ENCODE results near the gene PLXNA2.

PLXNA2 gene

DNA sequence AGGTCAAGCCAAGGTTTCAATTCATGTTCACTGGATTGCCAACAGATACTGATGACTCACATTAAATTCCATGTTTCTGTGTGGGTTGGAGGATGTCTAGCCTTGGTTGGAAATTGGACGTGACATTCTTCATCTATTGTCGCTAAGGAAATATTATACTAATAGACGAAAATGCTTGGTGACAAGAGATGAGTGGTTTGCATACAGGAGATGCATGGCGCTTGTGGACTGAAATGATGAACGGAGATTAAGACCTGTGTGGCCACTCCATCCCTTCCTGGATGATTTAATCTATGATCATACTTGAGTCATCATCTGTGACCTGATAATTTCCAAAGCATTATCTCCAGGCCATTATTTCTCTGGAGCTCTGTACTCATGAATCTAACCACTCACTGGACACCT is 236.2 kb downstream of the PLXNA2 start:
- DNase-seq: no peak

DNA sequence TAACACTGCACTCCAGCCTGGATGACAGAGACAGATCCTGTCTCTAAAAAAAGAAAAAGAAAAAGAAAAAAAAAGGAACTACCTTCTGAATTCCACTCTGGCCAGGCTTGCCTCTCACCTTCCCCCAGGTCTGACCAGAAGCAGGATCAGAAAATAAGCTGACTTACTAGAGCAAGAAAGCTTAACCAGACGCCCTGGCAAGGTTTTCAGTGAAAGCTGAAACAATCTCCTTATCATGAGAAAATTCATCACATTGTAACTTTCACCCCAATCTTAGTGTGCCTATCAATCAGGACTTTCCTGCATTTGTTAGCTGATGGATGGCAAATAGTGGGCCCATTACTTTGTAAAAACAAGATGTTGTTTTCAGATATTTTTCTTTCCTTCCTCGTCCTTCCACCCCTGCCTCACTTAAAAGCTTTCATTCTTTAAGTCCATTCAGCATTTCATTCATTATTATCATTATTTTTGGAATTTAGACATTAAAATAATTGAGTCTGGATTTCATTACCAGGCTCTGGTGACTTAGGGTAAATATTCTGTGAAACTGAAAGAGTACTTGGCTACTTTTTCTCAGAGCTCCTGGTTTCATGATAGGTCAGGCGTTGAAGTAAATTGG is 236.8 kb downstream of the PLXNA2 start:
- no peak for DNase-seq

DNA sequence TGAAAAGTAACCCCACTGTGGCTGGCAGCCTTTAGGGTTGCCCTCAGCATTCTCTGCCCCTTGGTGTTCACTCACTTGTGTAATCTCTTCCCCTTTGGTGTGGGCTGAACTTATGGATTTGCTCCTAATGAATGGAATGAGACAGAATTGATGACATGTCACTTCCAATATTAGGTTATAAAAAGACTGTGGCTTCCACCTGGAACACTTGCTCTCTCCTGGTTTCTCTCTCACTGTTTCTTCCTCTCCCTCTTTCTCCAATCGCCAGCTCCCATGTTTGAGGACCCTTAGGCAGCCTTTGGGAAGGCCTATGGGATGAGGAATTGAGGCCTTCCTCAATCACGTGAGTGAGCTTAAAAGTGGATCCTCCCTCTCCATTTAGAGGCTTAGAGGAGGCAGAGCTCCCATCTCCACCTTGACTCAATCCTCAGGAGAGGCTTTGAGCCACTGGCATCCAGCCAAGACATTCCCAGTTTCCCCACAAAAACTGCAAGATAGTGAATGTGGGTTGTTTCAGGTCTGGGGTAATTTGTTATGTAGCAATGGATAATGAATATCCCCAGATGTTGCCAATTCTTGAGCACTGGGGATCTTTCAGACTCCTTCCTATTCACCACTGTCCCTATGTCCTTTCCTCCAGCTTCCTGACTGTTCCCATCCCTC is 237.8 kb downstream of the PLXNA2 start:
- no peak for DNase-seq

DNA sequence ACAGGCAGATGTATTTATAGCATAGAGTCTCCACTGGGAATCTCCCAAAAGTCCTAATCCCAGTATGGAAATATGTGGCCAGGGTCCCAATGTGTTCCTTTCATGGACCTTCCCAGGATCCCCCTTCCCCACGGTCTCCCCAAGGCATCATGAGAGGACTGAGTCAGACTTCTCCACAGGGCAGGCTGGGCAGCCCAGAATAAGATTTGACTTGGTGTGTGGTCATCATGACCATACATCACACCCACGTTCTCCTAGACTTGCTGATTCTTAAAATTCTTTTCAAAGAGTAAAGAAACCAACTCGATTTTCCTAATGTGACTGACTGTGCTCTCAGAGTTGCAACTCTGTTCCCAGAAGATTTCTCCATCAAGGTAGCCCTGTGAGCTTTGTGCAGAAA is 239.3 kb downstream of the PLXNA2 start:
- DNase-seq: no peak

DNA sequence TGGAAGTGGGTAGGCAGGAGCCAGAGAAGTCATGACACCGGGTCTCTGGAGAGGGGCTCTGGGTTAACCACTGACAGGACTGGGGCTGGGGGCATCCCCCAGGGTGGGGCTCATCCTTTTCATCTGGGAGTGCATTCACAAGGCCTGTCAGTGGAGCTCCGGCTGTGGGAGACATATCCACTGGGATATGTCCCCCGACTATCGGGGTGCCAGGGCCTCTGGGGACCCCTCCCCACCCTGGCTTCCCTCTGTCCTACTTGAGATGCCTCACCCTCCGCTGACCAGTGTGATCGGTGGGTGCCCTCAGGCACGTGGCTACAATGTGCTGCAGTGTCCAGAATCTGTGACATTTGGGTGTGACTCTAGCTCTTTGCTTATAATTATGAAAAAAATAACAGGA is 240.9 kb downstream of the PLXNA2 start:
- DNase-seq: no peak

DNA sequence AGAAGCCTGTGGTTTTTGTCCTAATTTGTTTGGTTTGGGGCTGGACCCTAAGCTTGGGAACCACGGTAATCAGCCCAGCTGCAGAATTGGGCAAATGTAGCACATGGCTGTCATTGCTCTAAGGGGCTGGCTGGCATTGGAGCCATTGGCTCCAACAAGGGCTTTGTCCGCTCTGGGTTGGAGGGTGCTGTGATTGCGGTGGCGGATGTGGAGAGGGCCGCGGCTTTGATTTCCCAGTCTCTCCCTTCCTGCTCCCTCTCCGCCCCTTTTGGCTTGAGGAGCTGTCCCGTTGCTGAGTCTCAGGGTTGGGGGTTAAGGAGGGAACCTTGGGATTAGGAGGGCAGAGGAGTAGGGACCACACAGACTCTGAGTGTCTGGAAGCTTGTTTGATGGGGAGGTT is 241.5 kb downstream of the PLXNA2 start:
- no peak for DNase-seq

DNA sequence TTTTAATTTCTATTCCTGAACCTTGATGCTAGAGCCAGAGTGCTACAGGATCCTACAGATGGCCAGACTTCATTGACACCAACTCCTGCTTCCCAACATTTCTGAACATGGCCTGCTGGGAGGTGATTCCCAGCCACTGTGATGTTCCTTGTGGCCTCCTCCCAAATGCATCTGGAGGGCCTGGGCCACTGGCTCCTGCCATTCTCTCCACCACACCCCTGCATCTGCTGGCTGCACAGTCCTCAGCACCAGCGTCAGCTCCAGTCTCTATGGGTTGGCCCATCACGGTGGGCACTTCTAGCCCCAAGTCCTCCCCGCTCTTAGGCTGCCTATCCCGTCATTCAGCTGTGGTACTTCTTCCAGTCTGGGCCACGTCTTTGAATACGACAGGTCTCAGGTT is 242.1 kb downstream of the PLXNA2 start:
- DNase-seq: no peak

DNA sequence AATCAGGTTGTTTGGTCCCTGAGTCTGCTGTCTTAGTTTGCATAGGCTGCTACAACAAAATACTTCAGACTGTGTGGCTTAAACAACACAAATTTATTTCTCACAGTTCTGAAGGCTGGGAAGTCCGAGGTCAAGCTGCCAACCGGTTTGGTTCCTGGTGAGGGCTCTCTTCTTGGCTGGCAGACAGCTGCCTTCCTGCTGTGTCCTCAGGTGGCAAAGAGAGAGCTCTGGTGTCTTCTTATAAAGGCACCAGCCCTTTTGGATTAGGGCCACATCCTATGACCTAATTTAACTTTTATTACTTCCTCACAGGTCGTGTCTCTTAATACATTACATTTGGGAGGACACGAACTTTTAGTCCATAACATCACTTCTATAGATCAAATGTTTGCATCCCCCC is 243.7 kb downstream of the PLXNA2 start:
- no peak for DNase-seq

DNA sequence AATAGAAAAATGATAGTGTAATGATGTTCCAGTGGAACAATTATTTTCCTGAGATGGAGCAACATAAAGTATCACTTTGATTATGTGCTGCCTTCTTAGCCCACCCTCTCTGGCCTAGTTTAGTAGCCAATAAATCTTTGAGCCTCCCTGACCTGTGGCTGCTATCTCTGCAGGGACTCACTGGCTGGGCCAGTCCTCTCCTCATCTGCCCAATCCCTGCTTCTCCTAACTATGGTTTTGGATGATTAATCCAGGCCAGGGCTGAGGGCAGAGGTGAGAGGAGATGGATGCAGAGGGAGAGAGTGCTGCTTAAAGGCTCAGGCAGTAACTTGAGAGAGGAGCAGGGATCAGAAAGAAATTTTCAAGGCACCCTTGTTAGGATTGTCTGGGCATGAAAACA is 244.2 kb downstream of the PLXNA2 start:
- DNase-seq: no peak

DNA sequence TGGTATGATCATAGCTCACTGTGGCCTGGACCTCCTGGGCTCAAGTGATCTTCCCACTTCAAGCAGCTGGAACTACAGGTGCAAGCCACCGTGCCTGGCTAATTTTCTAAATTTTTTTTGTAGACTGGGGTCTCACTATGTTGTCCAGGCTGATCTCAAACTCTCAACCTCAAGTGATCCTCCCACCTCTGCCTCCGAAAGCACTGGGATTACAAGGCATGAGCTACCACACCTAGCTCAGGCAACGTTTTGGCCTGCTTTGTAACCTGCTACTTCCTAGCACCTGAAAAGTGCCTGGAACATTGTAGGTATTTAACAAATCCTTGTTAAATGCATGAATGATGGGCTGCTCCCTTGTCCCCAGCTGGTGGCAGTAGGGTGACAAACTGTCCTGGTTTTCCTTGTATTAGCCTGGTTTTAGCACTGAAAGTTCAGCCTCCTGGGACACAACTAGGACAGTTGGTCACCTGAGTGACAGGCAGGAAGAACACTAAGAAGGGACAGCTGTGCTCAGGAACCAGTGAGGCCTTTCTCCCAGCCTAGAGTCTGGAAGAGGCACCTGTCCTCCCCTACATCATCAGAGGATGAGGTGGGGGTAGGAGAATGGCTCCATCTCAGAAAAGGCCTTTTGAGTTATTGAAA is 244.8 kb downstream of the PLXNA2 start:
- no peak for DNase-seq

DNA sequence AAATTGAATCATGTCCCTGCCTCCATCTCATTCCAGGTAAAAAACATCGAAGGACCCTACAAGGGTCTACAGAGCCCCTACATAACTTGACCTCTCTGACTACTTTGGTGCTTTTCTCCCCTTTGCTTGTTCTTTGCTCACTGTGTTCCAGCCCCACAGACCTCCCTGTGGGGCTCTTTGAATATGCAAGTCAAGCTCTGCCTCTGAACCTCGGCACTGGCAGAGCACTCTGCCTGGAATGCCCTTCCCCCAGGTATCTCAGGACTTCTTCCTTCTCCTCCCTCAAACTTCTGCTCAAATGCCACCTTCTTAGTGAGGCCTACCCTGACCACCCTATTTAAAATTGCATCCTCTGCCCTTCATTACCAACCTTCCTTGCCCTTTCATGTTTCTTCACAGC is 245.5 kb downstream of the PLXNA2 start:
- no peak for DNase-seq

DNA sequence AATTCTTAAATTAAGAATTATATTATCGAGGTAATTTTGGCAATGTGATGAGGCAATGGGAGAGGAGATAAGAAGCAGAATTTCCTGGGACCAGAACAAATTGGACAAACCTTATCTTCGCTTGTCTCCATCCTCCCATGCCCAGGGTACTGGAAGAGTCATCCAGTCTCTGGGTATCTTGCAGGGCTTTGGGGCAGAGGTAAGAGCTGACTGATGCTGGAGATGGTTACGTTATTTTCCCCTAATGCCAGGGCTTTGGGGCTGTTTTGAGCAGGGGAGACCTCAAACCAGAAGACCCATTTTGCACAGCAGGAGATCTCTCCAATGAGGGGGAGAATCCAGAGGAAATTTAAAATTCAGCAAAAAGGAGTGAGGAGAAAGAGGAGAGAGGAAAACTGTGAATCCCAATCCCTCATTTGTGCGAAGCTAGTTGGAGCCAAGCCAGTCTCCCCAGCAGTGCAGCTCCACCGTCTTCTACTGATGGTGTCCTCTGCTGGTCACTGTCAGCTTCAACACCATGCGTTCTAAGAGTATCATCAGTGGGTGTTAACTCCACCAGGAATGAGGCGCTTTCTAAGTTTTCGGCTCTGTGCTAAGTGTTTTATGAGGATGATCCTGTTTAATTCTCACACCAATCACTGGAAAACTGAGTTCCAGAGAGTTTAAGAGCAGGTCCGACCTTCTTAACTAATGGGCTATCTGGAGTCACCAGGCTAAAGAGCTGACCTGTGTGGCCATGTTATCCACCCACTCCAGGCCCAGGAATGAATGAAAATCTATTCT is 246.5 kb downstream of the PLXNA2 start:
- peak; percentile 24 for DNase-seq

DNA sequence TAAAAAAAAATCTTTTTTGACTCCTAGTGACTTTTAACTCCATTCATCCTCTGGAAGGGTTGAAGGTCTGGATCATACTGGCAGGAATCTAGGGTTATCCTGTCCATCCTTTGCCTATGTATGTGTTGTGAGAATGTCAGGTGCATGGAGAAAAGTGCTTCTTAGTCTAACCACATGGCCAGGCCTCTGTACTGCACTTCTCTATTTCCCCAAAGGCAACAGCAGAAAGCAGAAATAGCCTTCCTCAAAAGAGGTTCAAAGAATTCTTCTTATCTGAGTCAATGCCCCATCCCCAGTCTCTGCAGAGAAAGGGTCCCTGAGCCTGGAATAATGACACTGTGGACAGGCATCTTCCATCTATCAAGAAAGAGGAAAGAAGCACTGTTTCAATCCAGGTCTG is 247.5 kb downstream of the PLXNA2 start:
- DNase-seq: peak; percentile 46

DNA sequence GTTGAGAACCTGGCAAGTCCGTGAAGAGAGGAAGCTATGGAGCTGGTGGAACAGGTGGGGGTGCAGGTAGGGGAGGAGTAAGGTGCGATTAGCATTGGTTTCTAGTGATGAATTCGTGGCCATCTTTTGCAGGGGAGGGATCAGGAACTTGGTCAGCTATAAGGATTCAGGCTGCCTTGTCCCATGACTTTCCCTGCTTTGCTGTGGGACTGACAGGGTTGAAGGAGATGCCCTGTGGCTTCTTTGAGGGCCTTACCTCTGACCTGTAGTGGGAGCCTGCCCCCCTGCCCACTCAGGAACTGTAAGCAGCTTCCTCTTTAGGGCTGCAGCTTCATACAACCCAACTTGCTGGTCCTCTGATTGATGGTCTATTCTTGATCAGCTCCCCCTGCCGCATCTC is 248.6 kb downstream of the PLXNA2 start:
- no peak for DNase-seq

DNA sequence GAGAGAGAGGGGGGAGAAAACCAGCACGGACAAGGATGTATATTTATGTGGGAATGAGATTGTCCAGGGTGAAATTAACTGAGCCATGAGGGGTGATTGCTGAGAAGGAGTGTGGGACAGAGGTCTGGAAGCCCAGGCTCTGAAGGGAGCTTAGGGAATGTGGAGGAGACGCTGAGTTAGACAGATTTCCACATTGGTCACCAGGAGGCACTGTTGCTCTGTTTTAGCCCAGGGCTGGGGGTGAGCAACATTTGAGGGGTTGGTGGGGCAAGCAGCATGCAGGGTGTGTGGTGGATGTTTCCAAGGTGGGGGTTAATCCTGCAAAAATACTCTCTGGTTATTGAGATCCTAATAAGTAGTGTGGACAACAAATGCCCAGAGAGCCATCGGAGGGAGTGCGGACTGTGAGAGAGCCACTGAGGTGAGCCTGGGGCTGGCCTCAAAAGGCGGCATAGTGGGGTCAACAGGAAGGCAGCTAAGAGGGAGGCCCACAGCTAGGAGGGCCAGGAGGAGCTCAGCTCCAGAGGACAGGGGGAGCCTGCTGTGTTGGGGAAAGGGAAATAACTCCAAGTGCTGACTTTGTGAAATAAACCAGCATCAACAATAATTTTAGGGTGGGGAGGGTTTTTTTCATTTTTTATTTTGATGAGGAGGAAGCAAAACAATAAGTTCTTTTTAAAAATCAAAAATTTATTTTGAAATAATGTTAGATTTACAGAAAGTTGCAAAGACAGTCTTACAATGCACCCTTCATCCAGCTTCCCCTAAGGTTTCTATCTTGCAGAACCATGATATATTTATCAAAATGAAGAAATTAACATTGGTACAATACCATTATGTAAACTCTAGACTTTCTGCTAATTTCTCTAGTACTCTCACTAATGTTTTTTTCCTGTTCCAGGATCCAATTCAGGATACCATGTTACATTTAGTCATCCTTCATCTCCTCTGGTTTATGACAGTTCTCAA is 250.4 kb downstream of the PLXNA2 start:
- DNase-seq: no peak

DNA sequence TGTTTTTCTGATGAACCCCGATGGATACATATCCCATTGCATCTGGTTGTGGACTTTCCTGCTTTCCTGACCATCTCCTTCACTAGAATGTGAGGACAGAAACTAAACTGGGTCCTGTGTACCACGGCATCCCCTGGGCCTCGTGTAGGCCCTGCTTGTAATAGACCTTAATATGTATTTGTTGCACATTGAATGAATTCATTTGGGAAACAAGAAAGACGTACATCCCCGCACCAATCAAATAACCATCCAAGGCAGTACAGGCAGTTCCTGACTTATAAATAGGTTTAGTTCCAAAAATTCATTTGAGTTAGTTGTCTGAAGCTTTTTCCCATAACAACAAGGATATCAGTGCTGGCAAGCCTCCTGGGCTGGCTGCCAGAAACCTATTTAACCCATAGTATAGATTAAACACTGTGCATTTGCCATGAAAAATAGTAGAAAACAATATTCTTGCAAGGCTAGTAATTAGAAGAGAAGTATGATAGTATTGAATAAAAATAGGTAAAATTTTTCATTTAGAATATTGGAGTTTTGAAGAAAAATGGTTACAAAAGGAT is 251.4 kb downstream of the PLXNA2 start:
- DNase-seq: no peak

DNA sequence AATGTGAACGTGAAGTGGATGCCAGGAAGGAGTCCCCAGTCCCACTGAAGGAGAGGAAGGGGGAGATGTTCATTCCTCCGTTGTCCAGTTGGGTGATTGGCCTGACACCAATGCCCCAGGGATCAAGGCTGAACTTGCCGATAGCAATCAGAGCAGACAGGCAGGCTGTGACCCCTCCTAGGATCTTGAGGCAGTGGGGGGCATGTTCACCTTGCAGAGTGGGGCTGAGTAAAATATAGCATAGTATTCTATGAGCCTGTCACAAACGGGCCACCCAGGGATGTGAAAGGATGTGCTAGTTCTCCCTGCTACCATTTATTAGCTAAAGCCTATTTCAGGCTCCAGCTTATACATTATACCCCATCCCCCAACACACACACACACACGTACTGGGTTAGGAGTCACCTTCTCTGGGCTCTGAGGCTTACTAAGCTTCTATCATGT is 252.6 kb downstream of the PLXNA2 start:
- no peak for DNase-seq

DNA sequence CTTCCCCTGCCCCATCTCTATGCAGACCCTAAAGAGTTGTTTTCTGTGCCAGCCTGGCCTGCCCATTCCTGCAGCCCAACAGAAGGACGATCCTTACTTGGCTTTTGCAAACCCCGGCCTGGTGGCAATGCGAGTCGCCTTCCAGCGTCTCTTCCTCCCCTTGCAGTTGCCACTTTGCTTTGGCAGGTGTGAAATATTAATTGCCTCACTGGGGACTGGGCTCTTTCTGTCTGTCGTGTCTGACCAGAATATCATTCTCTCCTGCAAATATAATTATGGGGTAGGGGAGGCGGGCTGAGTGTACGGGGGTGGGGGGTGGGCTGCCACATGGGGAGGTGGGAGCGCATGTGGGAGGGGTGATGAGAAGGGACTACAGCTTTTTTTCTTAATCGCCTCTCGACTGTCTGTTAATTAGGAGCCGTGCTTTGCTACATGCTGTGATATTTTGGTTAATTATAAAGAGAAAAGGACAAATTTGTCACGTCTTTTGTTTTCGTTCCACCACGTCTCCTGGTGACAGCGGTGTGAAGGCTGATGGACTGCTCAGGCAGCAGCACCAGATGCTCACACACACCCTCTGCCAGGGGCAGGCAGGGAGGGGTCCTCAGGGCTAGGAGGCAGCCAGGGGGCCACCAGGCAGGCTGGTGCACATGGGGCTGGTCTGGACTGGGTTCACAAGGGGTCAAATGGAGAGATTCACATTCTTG is 253.2 kb downstream of the PLXNA2 start:
- DNase-seq: no peak

DNA sequence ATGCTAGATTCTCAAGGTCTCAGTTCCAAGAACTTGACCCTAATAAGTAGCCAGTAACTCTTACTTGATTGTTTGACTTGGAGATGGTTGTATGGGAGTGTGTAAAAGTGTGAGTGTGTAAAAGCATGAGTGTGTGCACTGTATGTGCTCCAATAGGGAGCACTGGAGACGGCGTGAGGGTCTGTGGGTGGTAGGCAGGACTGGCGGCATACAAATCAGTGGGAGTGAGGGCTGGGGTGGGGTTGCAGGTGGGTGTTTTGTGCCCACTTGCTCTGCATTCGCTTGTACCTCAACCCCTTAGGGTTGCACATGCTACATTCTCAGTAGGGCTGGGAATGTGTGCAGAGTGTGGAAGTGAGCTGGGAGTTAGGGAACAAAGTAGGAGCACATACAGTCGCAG is 253.7 kb downstream of the PLXNA2 start:
- DNase-seq: no peak

DNA sequence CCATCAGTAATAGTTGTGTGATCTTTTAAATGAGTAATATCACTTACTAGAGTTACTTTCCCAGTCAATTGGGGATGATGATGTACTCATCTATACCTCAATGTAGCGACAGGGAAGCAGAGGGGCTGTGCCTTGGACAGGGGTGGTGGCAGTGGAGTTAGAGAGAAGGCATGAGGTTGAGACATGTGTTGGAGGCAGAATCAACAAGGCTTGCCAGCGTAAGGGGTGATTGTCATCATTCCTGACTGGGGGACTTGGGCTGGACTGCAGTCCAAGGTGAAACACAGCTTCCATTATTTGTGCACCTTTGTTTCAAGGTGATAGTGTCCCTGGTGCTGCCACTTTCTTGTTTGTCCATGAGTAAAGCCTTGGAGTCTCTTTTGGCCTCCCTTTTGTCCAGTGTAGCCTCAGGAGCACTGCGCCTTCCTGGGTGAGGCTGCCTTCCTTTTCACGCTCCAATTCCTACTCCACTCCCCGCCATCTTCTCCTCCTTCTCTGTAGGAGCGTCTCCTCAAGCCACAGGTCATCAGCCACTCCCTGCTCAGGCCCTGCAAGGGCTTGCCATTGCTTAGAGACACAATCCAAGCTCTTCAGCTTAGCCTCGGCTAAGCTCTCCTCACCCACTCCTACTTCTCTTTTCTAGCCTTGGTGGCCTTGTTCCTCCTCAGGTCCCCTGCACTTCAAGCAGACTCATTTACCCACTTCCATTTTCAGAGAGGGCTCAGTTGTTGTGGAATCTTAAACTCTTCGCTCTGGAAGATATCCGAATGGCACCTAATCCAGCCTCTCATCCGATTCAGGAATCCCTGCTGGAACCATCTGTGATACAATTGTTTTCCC is 255.6 kb downstream of the PLXNA2 start:
- DNase-seq: peak; percentile 73

DNA sequence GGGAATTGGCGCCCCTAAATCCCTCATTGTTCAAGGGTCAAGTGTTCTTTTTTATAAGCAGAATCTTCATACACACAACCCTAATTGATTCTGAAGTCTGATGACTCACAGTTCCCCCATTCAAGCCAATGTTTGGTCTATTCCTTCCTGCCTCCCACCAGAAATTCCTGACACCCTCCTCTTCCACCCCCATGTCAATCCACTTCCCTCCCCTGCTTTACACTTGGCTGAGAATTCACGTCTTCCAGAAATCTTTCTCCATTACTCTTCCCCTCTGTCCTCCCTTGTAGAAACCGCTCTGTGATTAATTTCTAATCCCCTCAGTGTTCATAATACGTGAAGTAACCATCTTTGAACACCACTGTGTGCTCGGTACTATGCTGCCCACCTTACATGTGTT is 257.0 kb downstream of the PLXNA2 start:
- DNase-seq: no peak

All from MV-4-11 (cell line).